Measurements from ENCODE around the gene KIF16B. TPM values are rescaled to one million over a fixed set of nuclear protein-coding genes. Genes with fewer than 3 reads are reported as not detected.

Gene KIF16B
- total and polyA plus RNA-seq, 2 donors (not counting 3 experiments of a cell fraction or from before 2014, with no cell fraction given): 2.9 to 8.8 TPM

DNA sequence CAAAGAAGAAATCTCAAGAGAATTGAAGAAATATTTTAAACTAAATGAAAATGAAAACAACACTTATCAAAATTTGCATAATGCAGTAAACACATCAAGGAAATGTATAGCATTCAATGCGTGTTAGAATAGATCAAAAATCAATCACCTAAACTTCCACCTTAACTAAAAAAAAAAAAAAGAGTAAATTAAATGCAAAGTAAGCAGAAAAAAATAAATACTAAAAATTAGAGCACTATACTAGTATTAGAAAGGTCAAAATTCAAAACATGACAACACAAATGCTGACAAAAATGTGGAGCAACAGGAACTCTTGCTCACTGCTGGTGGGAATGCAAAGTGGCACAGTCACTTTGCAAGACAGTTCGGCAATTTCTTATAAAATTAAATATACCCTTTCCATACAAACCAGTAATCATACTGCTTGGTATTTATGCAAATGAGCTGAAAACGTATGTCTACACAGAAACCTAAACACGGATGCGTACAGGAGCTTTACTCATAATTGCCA is 103.8 kb downstream of the KIF16B start:
- Histone ChIP-seq H3K9me1 (replicated peaks; ENCODE audit: control insufficient read depth, extremely low read depth, insufficient read depth, low read length) (no peaks in the 10 kb centered on the region), H3K9me3 (replicated peaks; ENCODE audit: control insufficient read depth, insufficient read depth, low read length) (no peaks in the 10 kb centered on the region), H3K36me3 (ENCODE audit: control insufficient read depth in 2 of 2, extremely low read depth in 1 of 2, insufficient read depth in 2 of 2, low read length in 2 of 2) (no peaks in the 10 kb centered on the region), H3K4me1 (ENCODE audit: control insufficient read depth, extremely low read depth, insufficient read depth, low read length) (no peaks in the 10 kb centered on the region), H4K20me1 (replicated peaks; ENCODE audit: control insufficient read depth, extremely low read depth, insufficient read depth, low read length) (no peaks in the 10 kb centered on the region), H3K4me3 (replicated peaks in 1 of 3; ENCODE audit: insufficient read depth in 1 of 3, low read depth in 1 of 3, low read length in 3 of 3) (no peak overlapping the region), H3K27ac (ENCODE audit: insufficient read depth, low read depth, low read length) (no peak overlapping the region), H3K27me3 (ENCODE audit: control insufficient read depth in 2 of 2, insufficient read depth in 2 of 2, low read length in 2 of 2) (no peaks in the 10 kb centered on the region), H3K9ac (replicated peaks; ENCODE audit: extremely low read depth, insufficient read depth, low read length) (no peak overlapping the region), H3K79me2 (ENCODE audit: control insufficient read depth, insufficient read depth, low read length) (no peaks in the 10 kb centered on the region), H3K4me2 (ENCODE audit: insufficient read depth, low read length) (no peak overlapping the region), H2AFZ (ENCODE audit: low read depth, low read length) (no peak overlapping the region)
- POLR2A ChIA-PET: no interaction called here
- no TSS peak for BruUV-seq (replicated peaks)
- TF ChIP-seq, protein P1, sequence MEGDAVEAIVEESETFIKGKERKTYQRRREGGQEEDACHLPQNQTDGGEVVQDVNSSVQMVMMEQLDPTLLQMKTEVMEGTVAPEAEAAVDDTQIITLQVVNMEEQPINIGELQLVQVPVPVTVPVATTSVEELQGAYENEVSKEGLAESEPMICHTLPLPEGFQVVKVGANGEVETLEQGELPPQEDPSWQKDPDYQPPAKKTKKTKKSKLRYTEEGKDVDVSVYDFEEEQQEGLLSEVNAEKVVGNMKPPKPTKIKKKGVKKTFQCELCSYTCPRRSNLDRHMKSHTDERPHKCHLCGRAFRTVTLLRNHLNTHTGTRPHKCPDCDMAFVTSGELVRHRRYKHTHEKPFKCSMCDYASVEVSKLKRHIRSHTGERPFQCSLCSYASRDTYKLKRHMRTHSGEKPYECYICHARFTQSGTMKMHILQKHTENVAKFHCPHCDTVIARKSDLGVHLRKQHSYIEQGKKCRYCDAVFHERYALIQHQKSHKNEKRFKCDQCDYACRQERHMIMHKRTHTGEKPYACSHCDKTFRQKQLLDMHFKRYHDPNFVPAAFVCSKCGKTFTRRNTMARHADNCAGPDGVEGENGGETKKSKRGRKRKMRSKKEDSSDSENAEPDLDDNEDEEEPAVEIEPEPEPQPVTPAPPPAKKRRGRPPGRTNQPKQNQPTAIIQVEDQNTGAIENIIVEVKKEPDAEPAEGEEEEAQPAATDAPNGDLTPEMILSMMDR (IDR thresholded peaks at IDR 0.05; ENCODE audit: extremely low read depth in 1 of 2, insufficient read depth in 1 of 2, low read depth in 1 of 2, low read length in 2 of 2): no peak
- TF ChIP-seq POLR2A (IDR thresholded peaks at IDR 0.05; ENCODE audit: low read depth, low read length) (no peak), FOS (IDR thresholded peaks at IDR 0.05; ENCODE audit: borderline replicate concordance, insufficient read depth, low read length) (no peak), POLR2AphosphoS5 (IDR thresholded peaks at IDR 0.05; ENCODE audit: insufficient read depth, low read depth, low read length) (no peak), JUN (IDR thresholded peaks at IDR 0.05; ENCODE audit: borderline replicate concordance, insufficient read depth, insufficient read length, low read depth) (no peak), MYC (IDR thresholded peaks at IDR 0.05; ENCODE audit: low read depth, low read length) (no peak), EZH2 (IDR thresholded peaks at IDR 0.05; ENCODE audit: borderline replicate concordance, low read depth, low read length, severe bottlenecking) (no peak), GATA2 (IDR thresholded peaks at IDR 0.05; ENCODE audit: insufficient read depth, insufficient read length, low read depth, low read length) (no peak)
- TF ChIP-seq, protein P2, sequence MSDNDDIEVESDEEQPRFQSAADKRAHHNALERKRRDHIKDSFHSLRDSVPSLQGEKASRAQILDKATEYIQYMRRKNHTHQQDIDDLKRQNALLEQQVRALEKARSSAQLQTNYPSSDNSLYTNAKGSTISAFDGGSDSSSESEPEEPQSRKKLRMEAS (IDR thresholded peaks at IDR 0.05; ENCODE audit: insufficient read depth, insufficient read length): no peak
- intact Hi-C loops (cut with micrococcal nuclease) (no loop called here), dilution Hi-C loops (cut with MboI; ENCODE audit: extremely low pct_ligation_motif_present, low sequenced_read_pairs) (no loop called here)
- DNase-seq (ENCODE audit: low read depth, low spot score): no peak
- no peak for FAIRE-seq
- CTCF ChIA-PET: no interaction called here
